Keratinocyte (primary cell): ENCODE results near the gene HOXB8. TPM values are rescaled to one million over a fixed set of nuclear protein-coding genes. Genes with fewer than 3 reads are reported as not detected.

Experiments used
- DNase-seq: peaks from one replicate; pipeline ENCODE4 v3.0.0-alpha.2; 2011; ENCODE audit warnings: low read depth, missing footprints, low spot score
- FAIRE-seq: peaks from 2 replicates; lab custom pipeline; 2011; peaks lifted over from hg19 to GRCh38; lab: Jason Lieb, UNC
- H2AFZ ChIP-seq: 2 replicates; pipeline ENCODE4 v1.6.0; 2012; ENCODE audit warnings: low read length, control low read depth, inconsistent platforms; ENCODE audit not compliant: control insufficient read depth
- H3K27ac ChIP-seq: 2 replicates; pipeline ENCODE4 v1.5.1; 2011; ENCODE audit warnings: low read length; ENCODE audit not compliant: control insufficient read depth, insufficient read depth
- H3K27me3 ChIP-seq: 3 replicates; pipeline ENCODE4 v1.6.0; 2011; ENCODE audit warnings: low read length; ENCODE audit not compliant: control insufficient read depth, insufficient read depth; ENCODE audit errors: extremely low read depth
- H3K36me3 ChIP-seq, 2 experiments: 2 replicates in 1 of 2; 3 replicates in 1 of 2; pipeline ENCODE4 v1.5.1; 2011; ENCODE audit warnings: low read length in 2 of 2, mild to moderate bottlenecking in 1 of 2; ENCODE audit not compliant: control insufficient read depth in 2 of 2, insufficient read depth in 2 of 2; ENCODE audit errors: extremely low read depth in 1 of 2
- H3K4me1 ChIP-seq: 3 replicates; pipeline ENCODE4 v1.5.1; 2011; ENCODE audit warnings: low read length; ENCODE audit not compliant: control insufficient read depth, insufficient read depth; ENCODE audit errors: extremely low read depth
- H3K4me2 ChIP-seq: 3 replicates; pipeline ENCODE4 v1.6.0; 2011; ENCODE audit warnings: low read depth, low read length; ENCODE audit not compliant: control insufficient read depth, insufficient read depth; ENCODE audit errors: extremely low read depth
- H3K4me3 ChIP-seq, 3 experiments: fragments of 200-600 bp in 1 of 3; sonication (generic) in 1 of 3; 2 replicates in 2 of 3; 3 replicates in 1 of 3; pipeline ENCODE4 v1.5.1; 2011 to 2016; ENCODE audit warnings: low read length in 3 of 3, mild to moderate bottlenecking in 3 of 3, control low read depth in 2 of 3, inconsistent platforms in 1 of 3, low read depth in 1 of 3, mixed read lengths in 1 of 3, mixed run types in 1 of 3, moderate library complexity in 1 of 3; ENCODE audit not compliant: control insufficient read depth in 2 of 3, insufficient read depth in 2 of 3; ENCODE audit errors: extremely low read depth in 1 of 3
- H3K79me2 ChIP-seq: 2 replicates; pipeline ENCODE4 v1.6.0; 2012; ENCODE audit warnings: low read length; ENCODE audit not compliant: control insufficient read depth, insufficient read depth
- H3K9ac ChIP-seq: 3 replicates; pipeline ENCODE4 v1.6.0; 2011; ENCODE audit warnings: low read length; ENCODE audit not compliant: control insufficient read depth, insufficient read depth; ENCODE audit errors: extremely low read depth
- H3K9me1 ChIP-seq: 3 replicates; pipeline ENCODE4 v1.6.0; 2011; ENCODE audit warnings: low read length; ENCODE audit not compliant: control insufficient read depth, insufficient read depth; ENCODE audit errors: extremely low read depth
- H3K9me3 ChIP-seq: 2 replicates; pipeline ENCODE4 v1.5.1; 2012; ENCODE audit warnings: low read depth, low read length; ENCODE audit not compliant: control insufficient read depth
- H4K20me1 ChIP-seq: 3 replicates; pipeline ENCODE4 v1.6.0; 2011; ENCODE audit warnings: low read length; ENCODE audit not compliant: control insufficient read depth, insufficient read depth; ENCODE audit errors: extremely low read depth
- CTCF ChIP-seq, 3 experiments: IDR thresholded peaks in 1 of 3; conservative IDR thresholded peaks in 1 of 3; optimal IDR thresholded peaks in 1 of 3; 2 replicates in 2 of 3; 3 replicates in 1 of 3; pipeline versions ENCODE3 to v1.5.1; 2011; ENCODE audit warnings: low read length in 3 of 3, mild to moderate bottlenecking in 3 of 3, moderate library complexity in 2 of 3, control low read depth in 1 of 3, inconsistent platforms in 1 of 3; ENCODE audit not compliant: insufficient read depth in 2 of 3; ENCODE audit errors: extremely low read depth in 1 of 3
- EZH2 ChIP-seq: IDR thresholded peaks from one replicate; pipeline ENCODE4 v1.6.1; 2012; ENCODE audit warnings: inconsistent platforms, mild to moderate bottlenecking, low read length, moderate library complexity
- dilution Hi-C: fragments of 300-500 bp; cut with MboI; formaldehyde crosslinking; loops from one replicate; pipeline ENCODE4 v1.7.0; 2020; ENCODE audit warnings: low sequenced_read_pairs; ENCODE audit not compliant: extremely low pct_ligation_motif_present
- polyA plus RNA-seq, 5 experiments: library from polyadenylated mRNA; depleted of rRNA in 3 of 5; stranded (reverse) in 3 of 5; stranded (forward) in 1 of 5; unstranded in 1 of 5; fragments of >200 nt; gene quantifications; 1 replicate in 1 of 5; 2 replicates in 3 of 5; 3 replicates in 1 of 5; pipeline versions ENCODE4 v1.2.1 to v1.2.3, GENCODE V29; 2011 to 2012; ENCODE audit warnings: missing spikeins in 2 of 5, low read depth in 1 of 5, low replicate concordance in 1 of 5

HOXB8 gene
- polyA plus RNA-seq, 1 donor (not counting 4 experiments of a cell fraction or from before 2014, with no cell fraction given), result not detected

GRCh38 chr17:48597528-48597777, 17.6 kb downstream of the HOXB8 start:
- no peak overlapping the region for H3K27ac ChIP-seq
- no peak overlapping the region for H3K9ac ChIP-seq
- H3K9me3 ChIP-seq, result no peaks in the 10 kb centered on the region
- dilution Hi-C loops, result no loop called here
- no peaks in the 10 kb centered on the region for H4K20me1 ChIP-seq
- peaks cover 93% of the 10 kb centered on the region for H3K27me3 ChIP-seq
- peaks cover 17% of the 10 kb centered on the region for H3K4me1 ChIP-seq
- TF ChIP-seq EZH2 (no peak), CTCF (optimal IDR thresholded peaks at IDR 0.05 in 1 of 3, IDR thresholded peaks at IDR 0.05 in 1 of 3, conservative IDR thresholded peaks at IDR 0.05 in 1 of 3; ENCODE audit: extremely low read depth in 1 of 3, insufficient read depth in 2 of 3, low read length in 3 of 3) (no peak)
- H2AFZ ChIP-seq, result peak overlapping the region; percentile 82
- no peaks in the 10 kb centered on the region for H3K9me1 ChIP-seq
- H3K36me3 ChIP-seq, result peaks cover 0 to 4% of the 10 kb centered on the region in 2 experiments
- FAIRE-seq (no peak), DNase-seq (no peak)
- H3K4me2 ChIP-seq, result peak overlapping the region; percentile 82
- H3K79me2 ChIP-seq, result no peaks in the 10 kb centered on the region
- peak overlapping the region; percentile 46 to 71 (median 62) for H3K4me3 ChIP-seq

GRCh38 chr17:48596735-48597527, 18.2 kb downstream of the HOXB8 start:
- no peak overlapping the region for H2AFZ ChIP-seq
- TF ChIP-seq EZH2, result no peak
- no peak for TF ChIP-seq CTCF (optimal IDR thresholded peaks at IDR 0.05 in 1 of 3, IDR thresholded peaks at IDR 0.05 in 1 of 3, conservative IDR thresholded peaks at IDR 0.05 in 1 of 3; ENCODE audit: extremely low read depth in 1 of 3, insufficient read depth in 2 of 3, low read length in 3 of 3)
- H3K4me1 ChIP-seq, result peaks cover 17% of the 10 kb centered on the region
- no peaks in the 10 kb centered on the region for H3K79me2 ChIP-seq
- no peaks in the 10 kb centered on the region for H4K20me1 ChIP-seq
- no peaks in the 10 kb centered on the region for H3K9me1 ChIP-seq
- peak overlapping the region; percentile 46 to 71 (median 62) for H3K4me3 ChIP-seq
- no peak overlapping the region for H3K27ac ChIP-seq
- peaks cover 0 to 4% of the 10 kb centered on the region in 2 experiments for H3K36me3 ChIP-seq
- no peaks in the 10 kb centered on the region for H3K9me3 ChIP-seq
- dilution Hi-C loops, result no loop called here
- peaks cover 93% of the 10 kb centered on the region for H3K27me3 ChIP-seq
- no peak for DNase-seq
- H3K9ac ChIP-seq, result no peak overlapping the region
- no peak for FAIRE-seq
- peak overlapping the region; percentile 82 for H3K4me2 ChIP-seq
